Endothelial cell (in vitro differentiated cells): ENCODE measurements around the gene ARHGAP26. TPM values are rescaled to one million over a fixed set of nuclear protein-coding genes. Genes with fewer than 3 reads are reported as not detected.

Experiments
- DNase-seq: peaks from one replicate; pipeline ENCODE4 v3.0.0; 2021; ENCODE audit warnings: low spot score
- H3K27ac Mint-ChIP-seq: one replicate; pipeline ENCODE4 v1.8.0; 2021; ENCODE audit warnings: mixed read lengths, inconsistent platforms; ENCODE audit not compliant: unreplicated experiment
- H3K27me3 Mint-ChIP-seq: one replicate; pipeline ENCODE4 v1.8.0; 2021; ENCODE audit warnings: mild to moderate bottlenecking, moderate library complexity, mixed read lengths, inconsistent platforms; ENCODE audit not compliant: unreplicated experiment
- H3K36me3 Mint-ChIP-seq: one replicate; pipeline ENCODE4 v1.8.0; 2021; ENCODE audit warnings: mild to moderate bottlenecking, low read depth, mixed read lengths, inconsistent platforms; ENCODE audit not compliant: unreplicated experiment
- H3K4me1 Mint-ChIP-seq: one replicate; pipeline ENCODE4 v1.8.0; 2021; ENCODE audit warnings: mild to moderate bottlenecking, mixed read lengths, inconsistent platforms; ENCODE audit not compliant: unreplicated experiment
- H3K4me3 Mint-ChIP-seq: one replicate; pipeline ENCODE4 v1.8.0; 2021; ENCODE audit warnings: mild to moderate bottlenecking, mixed read lengths, inconsistent platforms; ENCODE audit not compliant: unreplicated experiment
- H3K9me3 Mint-ChIP-seq: one replicate; pipeline ENCODE4 v1.8.0; 2021; ENCODE audit warnings: mixed read lengths, inconsistent platforms; ENCODE audit not compliant: unreplicated experiment
- total RNA-seq: library from RNA; stranded (reverse); fragmentation: NEBNext Ultra II Directional; extraction: Animal tissue kit (Norgen Biotek cat#: 25700); gene quantifications from one replicate; pipeline ENCODE4 v1.2.1, GENCODE V29; 2021; ENCODE audit not compliant: unreplicated experiment
- TF ChIP-seq, protein P1 (sequence below): fragments of 200-600 bp; sonication (generic); IDR thresholded peaks from one replicate; pipeline ENCODE4 v1.5.0; 2021; ENCODE audit warnings: antibody characterized with exemption; ENCODE audit not compliant: unreplicated experiment

Gene ARHGAP26
- total RNA-seq, 1 donor from 2014 or later: 81.5 TPM

GRCh38 chr5:143025376-143025775, 255.2 kb downstream of the ARHGAP26 start:
- Mint-ChIP-seq H3K4me3 (peak overlapping the region; percentile 7), H3K9me3 (no peaks in the 10 kb centered on the region), H3K27me3 (peaks cover 2% of the 10 kb centered on the region), H3K4me1 (peaks cover 9% of the 10 kb centered on the region), H3K36me3 (peaks cover under 1% of the 10 kb centered on the region), H3K27ac (no peak overlapping the region)
- DNase-seq: no peak
- TF ChIP-seq, protein P1, sequence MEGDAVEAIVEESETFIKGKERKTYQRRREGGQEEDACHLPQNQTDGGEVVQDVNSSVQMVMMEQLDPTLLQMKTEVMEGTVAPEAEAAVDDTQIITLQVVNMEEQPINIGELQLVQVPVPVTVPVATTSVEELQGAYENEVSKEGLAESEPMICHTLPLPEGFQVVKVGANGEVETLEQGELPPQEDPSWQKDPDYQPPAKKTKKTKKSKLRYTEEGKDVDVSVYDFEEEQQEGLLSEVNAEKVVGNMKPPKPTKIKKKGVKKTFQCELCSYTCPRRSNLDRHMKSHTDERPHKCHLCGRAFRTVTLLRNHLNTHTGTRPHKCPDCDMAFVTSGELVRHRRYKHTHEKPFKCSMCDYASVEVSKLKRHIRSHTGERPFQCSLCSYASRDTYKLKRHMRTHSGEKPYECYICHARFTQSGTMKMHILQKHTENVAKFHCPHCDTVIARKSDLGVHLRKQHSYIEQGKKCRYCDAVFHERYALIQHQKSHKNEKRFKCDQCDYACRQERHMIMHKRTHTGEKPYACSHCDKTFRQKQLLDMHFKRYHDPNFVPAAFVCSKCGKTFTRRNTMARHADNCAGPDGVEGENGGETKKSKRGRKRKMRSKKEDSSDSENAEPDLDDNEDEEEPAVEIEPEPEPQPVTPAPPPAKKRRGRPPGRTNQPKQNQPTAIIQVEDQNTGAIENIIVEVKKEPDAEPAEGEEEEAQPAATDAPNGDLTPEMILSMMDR: no peak

- H3K4me3 Mint-ChIP-seq: no peak overlapping the region
- peaks cover 2% of the 10 kb centered on the region for H3K27me3 Mint-ChIP-seq
- DNase-seq: no peak
- H3K4me1 Mint-ChIP-seq: peaks cover 8% of the 10 kb centered on the region
- H3K27ac Mint-ChIP-seq: no peak overlapping the region
- H3K36me3 Mint-ChIP-seq: peaks cover 4% of the 10 kb centered on the region
- no peaks in the 10 kb centered on the region for H3K9me3 Mint-ChIP-seq
- TF ChIP-seq, protein P1: no peak
Observed at GRCh38 chr5:143025971-143026370, 255.8 kb downstream of the ARHGAP26 start.

- H3K27me3 Mint-ChIP-seq: peaks cover 5% of the 10 kb centered on the region
- H3K27ac Mint-ChIP-seq: no peak overlapping the region
- TF ChIP-seq, protein P1: no peak
- peaks cover 8% of the 10 kb centered on the region for H3K4me1 Mint-ChIP-seq
- no peaks in the 10 kb centered on the region for H3K9me3 Mint-ChIP-seq
- H3K36me3 Mint-ChIP-seq: peaks cover 8% of the 10 kb centered on the region
- H3K4me3 Mint-ChIP-seq: no peak overlapping the region
- DNase-seq: no peak
Observed at GRCh38 chr5:143026380-143026779, 256.2 kb downstream of the ARHGAP26 start.

DNA sequence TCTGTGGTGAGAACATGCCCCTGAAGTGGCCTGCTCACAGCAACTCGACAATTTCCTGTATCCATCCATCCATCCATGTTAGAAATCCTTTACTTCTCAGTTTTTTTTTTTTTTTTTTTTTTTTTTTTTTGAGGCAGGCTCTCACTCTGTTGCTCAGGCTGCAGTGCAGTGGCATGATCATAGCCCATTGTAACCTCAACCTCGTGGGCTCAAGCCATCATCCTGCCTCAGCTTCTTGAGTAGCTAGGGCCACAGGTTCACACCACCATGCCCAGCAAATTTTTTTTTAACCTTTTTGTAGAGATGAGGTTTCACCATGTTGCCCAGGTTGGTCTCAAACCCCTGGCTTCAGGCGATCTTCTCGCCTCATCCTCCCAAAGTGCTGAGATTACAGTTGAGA, 259.1 kb downstream of the ARHGAP26 start:
- H3K4me1 Mint-ChIP-seq: peaks cover 5% of the 10 kb centered on the region
- no peak for DNase-seq
- H3K4me3 Mint-ChIP-seq: no peak overlapping the region
- H3K9me3 Mint-ChIP-seq: no peaks in the 10 kb centered on the region
- peaks cover 3% of the 10 kb centered on the region for H3K27me3 Mint-ChIP-seq
- no peak overlapping the region for H3K27ac Mint-ChIP-seq
- H3K36me3 Mint-ChIP-seq: peaks cover 8% of the 10 kb centered on the region
- TF ChIP-seq, protein P1: no peak

DNA sequence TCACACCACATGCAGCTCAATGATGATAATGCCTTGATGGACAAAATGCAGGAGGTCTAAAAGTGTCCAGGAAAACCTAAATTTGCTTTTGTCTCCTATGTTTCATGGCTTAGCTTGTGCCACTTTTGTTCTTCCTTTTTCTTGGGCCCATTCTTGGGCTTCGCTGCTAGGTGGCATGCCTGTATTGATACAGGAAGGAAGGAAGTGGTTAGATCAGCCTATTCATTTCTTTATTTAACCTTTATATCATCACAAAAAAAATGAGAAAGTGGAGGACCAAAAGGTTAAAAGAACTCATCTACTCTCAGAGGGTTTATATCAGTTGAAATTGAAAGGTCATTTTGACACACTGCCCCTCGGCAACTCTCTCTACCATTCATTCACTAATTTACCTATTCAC, 260.2 kb downstream of the ARHGAP26 start:
- Mint-ChIP-seq H3K4me3 (no peak overlapping the region), H3K36me3 (peaks cover 8% of the 10 kb centered on the region), H3K27ac (no peak overlapping the region), H3K27me3 (peaks cover 3% of the 10 kb centered on the region), H3K9me3 (no peaks in the 10 kb centered on the region), H3K4me1 (peaks cover 5% of the 10 kb centered on the region)
- no peak for DNase-seq
- TF ChIP-seq, protein P1: no peak
